Body of pancreas (tissue), 4 donors: ENCODE data around the gene AGAP5. TPM values are rescaled to one million over a fixed set of nuclear protein-coding genes. Genes with fewer than 3 reads are reported as not detected.

Experiments used
- ATAC-seq: fragments of 150-250 bp; one replicate; pipeline ENCODE4 v1.9.1; 2016
- DNase-seq, 4 donors: peaks; one replicate each; pipeline ENCODE4 v3.0.0-alpha.2; 2019
- H3K27ac ChIP-seq, 4 donors: fragments of 200-600 bp; sonication (generic); 1 replicate in 3 of 4; 2 replicates in 1 of 4; pipeline versions ENCODE4 v1.5.1 to v1.6.1; 2016 to 2019; ENCODE audit warnings: mild to moderate bottlenecking in 1 of 4, mixed read lengths in 1 of 4, moderate library complexity in 1 of 4
- H3K27me3 ChIP-seq, 2 donors: fragments of 200-600 bp; sonication (generic); one replicate each; pipeline ENCODE4 v1.6.0; 2016; ENCODE audit warnings: mild to moderate bottlenecking in 1 of 2
- H3K36me3 ChIP-seq, 2 donors: fragments of 200-600 bp; sonication (generic); replicated peaks in 1 of 2; 2 replicates each; pipeline ENCODE4 v1.5.1; 2016; ENCODE audit warnings: low read depth in 2 of 2; ENCODE audit not compliant: insufficient read depth in 1 of 2
- H3K4me1 ChIP-seq: fragments of 200-600 bp; sonication (generic); one replicate; pipeline ENCODE4 v1.6.0; 2016
- H3K4me3 ChIP-seq, 2 donors: fragments of 200-600 bp; sonication (generic); 1 replicate in 1 of 2; 2 replicates in 1 of 2; pipeline ENCODE4 v1.5.1; 2016 to 2019
- H3K9me3 ChIP-seq, 3 donors: fragments of 200-600 bp; sonication (generic); 1 replicate in 2 of 3; 2 replicates in 1 of 3; pipeline ENCODE4 v1.5.1; 2016
- POLR2A ChIP-seq, 3 donors: fragments of 450-650 bp; IDR thresholded peaks; one replicate each; pipeline ENCODE4 v1.6.1; 2016; ENCODE audit warnings: antibody characterized with exemption in 3 of 3, mild to moderate bottlenecking in 2 of 3
- WGBS, 2 donors: methylation state at CpG; one replicate each; pipeline ENCODE4 v1.1.5; 2017; 5-methylcytosine and 5-hydroxymethylcytosine counted together
- intact Hi-C: fragments of 100-400 bp; cut with DNase I; formaldehyde crosslinking; loops from one replicate; pipeline ENCODE4 v1.15.1; 2023
- total RNA-seq, 2 donors: library from RNA; depleted of rRNA; stranded (reverse); fragments of >200 nt; gene quantifications; one replicate each; pipeline ENCODE4 v1.1.0, GENCODE V29; 2016
- TF ChIP-seq, protein P1 (sequence below), 7 experiments: fragments of 450-650 bp in 4 of 7; fragments of 200-600 bp in 3 of 7; sonication (generic) in 3 of 7; IDR thresholded peaks; one replicate each; pipeline ENCODE4 v1.5.1; 2016 to 2019; ENCODE audit warnings: antibody characterized with exemption in 7 of 7

Gene AGAP5
- total RNA-seq, 2 donors from 2014 or later: 13.5 to 25.1 TPM

DNA sequence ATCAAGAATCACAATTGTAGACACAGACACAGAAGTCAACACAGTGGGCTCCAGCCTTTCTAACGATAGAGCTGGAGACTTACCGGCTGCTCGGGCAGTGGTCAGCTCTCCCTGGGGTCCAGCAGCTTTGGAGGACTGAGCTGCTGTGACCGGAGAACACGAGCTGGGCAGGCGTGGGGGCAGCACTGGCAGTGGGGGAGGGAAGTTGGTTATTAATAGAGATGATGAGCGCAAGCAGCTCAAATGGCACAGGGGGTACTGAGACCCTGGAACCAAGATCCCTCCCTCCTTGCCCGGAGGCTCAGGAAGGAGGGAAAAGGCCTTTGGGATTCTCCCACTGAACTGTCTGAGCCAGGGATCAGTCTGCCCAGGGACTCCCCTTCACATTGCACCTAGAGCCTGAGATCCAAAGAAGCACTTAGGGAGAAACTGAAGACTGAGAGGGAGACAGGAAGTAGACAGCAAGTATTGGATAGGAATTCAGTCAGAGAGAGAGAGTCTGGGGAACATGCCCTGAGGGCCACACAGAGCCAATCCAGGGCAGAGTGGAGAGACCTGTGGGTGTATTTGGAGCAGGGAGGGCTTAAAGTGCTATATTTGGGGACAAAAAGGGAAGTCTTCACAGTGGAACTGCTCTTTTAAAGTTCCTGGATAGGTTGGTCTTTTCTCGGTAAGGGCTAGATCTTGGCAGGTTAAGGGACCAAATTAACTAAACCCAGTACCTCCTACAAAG is 56.4 kb downstream of the AGAP5 start, which contains the start of gene MYOZ1:
MYOZ1 (minus strand) TSS at position 147 of the 733 bp plus-strand sequence. CDS start 1,457 bp downstream, outside the sequence.
- Histone ChIP-seq H3K36me3 (no peaks in the 10 kb centered on the region), H3K4me3 (no peak within 1 kb of the TSS), H3K4me1 (no peaks in the 10 kb centered on the region), H3K27me3 (no peaks in the 10 kb centered on the region), H3K27ac (no peak within 1 kb of the TSS), H3K9me3 (no peaks in the 10 kb centered on the region)
- 59 to 77% methylated on average over 9 of the region's 9 CpGs for WGBS, 2 donors
- DNase-seq (no peak), ATAC-seq (no peak)
- intact Hi-C loops: loop anchor here (5.0 kb wide), 1 partner anchor 114 kb away; no protein-coding TSS in a partner anchor
- no peak for TF ChIP-seq POLR2A (IDR thresholded peaks at IDR 0.05)
- TF ChIP-seq, protein P1, sequence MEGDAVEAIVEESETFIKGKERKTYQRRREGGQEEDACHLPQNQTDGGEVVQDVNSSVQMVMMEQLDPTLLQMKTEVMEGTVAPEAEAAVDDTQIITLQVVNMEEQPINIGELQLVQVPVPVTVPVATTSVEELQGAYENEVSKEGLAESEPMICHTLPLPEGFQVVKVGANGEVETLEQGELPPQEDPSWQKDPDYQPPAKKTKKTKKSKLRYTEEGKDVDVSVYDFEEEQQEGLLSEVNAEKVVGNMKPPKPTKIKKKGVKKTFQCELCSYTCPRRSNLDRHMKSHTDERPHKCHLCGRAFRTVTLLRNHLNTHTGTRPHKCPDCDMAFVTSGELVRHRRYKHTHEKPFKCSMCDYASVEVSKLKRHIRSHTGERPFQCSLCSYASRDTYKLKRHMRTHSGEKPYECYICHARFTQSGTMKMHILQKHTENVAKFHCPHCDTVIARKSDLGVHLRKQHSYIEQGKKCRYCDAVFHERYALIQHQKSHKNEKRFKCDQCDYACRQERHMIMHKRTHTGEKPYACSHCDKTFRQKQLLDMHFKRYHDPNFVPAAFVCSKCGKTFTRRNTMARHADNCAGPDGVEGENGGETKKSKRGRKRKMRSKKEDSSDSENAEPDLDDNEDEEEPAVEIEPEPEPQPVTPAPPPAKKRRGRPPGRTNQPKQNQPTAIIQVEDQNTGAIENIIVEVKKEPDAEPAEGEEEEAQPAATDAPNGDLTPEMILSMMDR (IDR thresholded peaks at IDR 0.05): no peak

DNA sequence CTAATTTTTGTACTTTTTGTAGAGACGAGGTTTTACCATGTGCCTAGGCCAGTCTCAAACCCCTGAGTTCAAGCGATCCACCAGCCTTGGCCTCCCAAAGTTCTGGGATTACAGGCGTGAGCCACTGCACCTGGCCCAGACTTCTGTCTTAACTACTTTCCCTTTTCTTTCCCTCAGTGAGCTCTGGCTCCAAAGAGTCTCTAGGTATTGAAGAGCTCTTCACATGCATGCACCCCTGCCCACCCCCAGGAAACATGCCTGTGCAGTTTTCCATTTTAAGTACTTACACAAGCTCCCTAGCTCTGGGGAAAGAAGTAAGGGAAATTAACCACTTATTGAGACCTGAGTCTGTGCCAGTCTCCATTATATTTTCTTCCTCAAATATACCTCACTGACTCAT is 58.6 kb downstream of the AGAP5 start:
- intact Hi-C loops: no loop called here
- Histone ChIP-seq H3K4me3 (no peak overlapping the region), H3K9me3 (no peaks in the 10 kb centered on the region), H3K27ac (no peak overlapping the region), H3K4me1 (no peaks in the 10 kb centered on the region), H3K36me3 (no peaks in the 10 kb centered on the region), H3K27me3 (no peaks in the 10 kb centered on the region)
- WGBS, 2 donors: 78 to 81% methylated on average over 3 of the region's 3 CpGs
- no peak for ATAC-seq
- no peak for DNase-seq
- TF ChIP-seq, protein P1 (IDR thresholded peaks at IDR 0.05): no peak
- no peak for TF ChIP-seq POLR2A (IDR thresholded peaks at IDR 0.05)

DNA sequence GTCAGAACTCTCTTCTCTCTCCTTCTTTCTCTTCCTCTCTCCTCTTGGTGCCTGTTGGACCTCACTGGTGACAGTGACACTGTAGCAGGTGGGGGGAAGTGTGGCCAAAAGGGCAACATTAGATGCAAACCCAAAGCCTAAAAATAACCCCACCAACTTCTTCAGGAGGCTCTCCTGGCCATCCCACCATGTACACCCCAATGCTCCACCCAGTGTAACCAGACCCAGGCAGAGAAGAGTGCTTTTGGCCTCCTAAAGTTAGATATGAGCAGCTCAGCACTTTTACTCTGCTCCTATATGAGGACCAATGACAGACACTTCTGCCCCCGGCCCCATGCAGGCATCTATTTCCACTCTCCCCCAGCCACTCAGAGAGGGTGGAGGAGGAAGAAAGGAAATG is 62.1 kb downstream of the AGAP5 start:
- ATAC-seq: no peak
- DNase-seq: no peak
- no peaks in the 10 kb centered on the region for H3K27me3 ChIP-seq
- no peaks in the 10 kb centered on the region for H3K4me1 ChIP-seq
- intact Hi-C loops: no loop called here
- H3K4me3 ChIP-seq: no peak overlapping the region
- no peak overlapping the region for H3K27ac ChIP-seq
- TF ChIP-seq, protein P1 (IDR thresholded peaks at IDR 0.05): no peak
- TF ChIP-seq POLR2A (IDR thresholded peaks at IDR 0.05): no peak
- H3K9me3 ChIP-seq: no peaks in the 10 kb centered on the region
- 37 to 56% methylated on average over 1 of the region's 1 CpG for WGBS, 2 donors
- H3K36me3 ChIP-seq: no peaks in the 10 kb centered on the region

DNA sequence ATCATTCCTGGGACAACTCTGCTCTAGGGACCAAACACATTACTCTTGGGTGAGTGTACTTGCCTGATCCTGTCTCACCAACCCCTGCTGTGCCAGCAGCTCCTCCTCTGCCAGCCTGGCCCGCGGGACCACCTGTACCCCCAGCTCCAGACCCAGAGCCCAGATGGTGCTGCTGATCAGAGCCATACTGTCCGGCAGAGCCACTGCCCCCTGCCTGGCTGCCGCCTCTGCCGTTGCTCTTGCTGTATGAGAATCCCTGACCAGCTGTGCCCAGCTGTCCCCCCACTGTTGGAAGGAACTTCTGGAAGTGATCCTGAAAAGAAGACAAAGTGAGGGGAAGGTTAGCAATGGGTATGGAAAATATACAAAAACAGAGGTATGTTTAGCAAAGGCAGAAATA is 63.5 kb downstream of the AGAP5 start:
- no peaks in the 10 kb centered on the region for H3K36me3 ChIP-seq
- H3K27ac ChIP-seq: no peak overlapping the region
- H3K4me1 ChIP-seq: no peaks in the 10 kb centered on the region
- intact Hi-C loops: no loop called here
- H3K27me3 ChIP-seq: no peaks in the 10 kb centered on the region
- no peak overlapping the region for H3K4me3 ChIP-seq
- no peaks in the 10 kb centered on the region for H3K9me3 ChIP-seq
- no peak for TF ChIP-seq POLR2A (IDR thresholded peaks at IDR 0.05)
- TF ChIP-seq, protein P1 (IDR thresholded peaks at IDR 0.05): no peak
- 66 to 71% methylated on average over 4 to 5 of the region's 5 CpGs for WGBS, 2 donors
- DNase-seq (no peak), ATAC-seq (no peak)

DNA sequence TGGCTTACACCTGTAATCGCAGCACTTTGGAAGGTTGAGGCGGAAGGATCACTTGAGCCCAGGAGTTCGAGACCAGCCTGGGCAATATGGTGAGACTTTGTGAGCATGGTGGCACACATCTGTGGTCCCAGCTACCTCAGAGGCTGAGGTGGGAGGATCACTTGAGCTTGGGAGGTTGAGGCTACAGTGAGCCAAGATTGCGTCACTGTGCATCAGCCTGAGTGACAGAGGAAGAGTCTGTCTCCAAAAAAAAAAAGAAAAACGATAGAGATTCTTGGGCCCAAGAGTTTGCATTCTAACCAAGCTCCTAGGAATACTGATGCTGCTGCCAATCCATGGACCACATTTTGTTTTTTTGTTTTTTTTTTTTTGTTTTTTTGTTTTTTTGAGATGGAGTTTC is 68.7 kb downstream of the AGAP5 start:
- no peak for ATAC-seq
- WGBS, 2 donors: 85 to 90% methylated on average over 5 of the region's 5 CpGs

More for the DNA sequence above, 68.7 kb downstream of the AGAP5 start:
- intact Hi-C loops: loop anchor here (10.0 kb wide), 1 partner anchor 64 kb away; no protein-coding TSS in a partner anchor
- peak overlapping the region in 1 of 4 donors; percentile 6 for H3K27ac ChIP-seq
- no peaks in the 10 kb centered on the region for H3K27me3 ChIP-seq
- no peak overlapping the region for H3K4me3 ChIP-seq
- H3K4me1 ChIP-seq: peaks cover 20% of the 10 kb centered on the region
- no peak for TF ChIP-seq POLR2A (IDR thresholded peaks at IDR 0.05)
- TF ChIP-seq, protein P1 (IDR thresholded peaks at IDR 0.05): no peak
- DNase-seq: no peak
- H3K36me3 ChIP-seq: no peaks in the 10 kb centered on the region
- H3K9me3 ChIP-seq: no peaks in the 10 kb centered on the region
